ENCODE measurements around the gene LEPROT. TPM values are rescaled to one million over a fixed set of nuclear protein-coding genes. Genes with fewer than 3 reads are reported as not detected.

Gene LEPROT
- total and polyA plus RNA-seq, 2 experiments from 2014 or later = 22.9 to 24.9 TPM

DNA sequence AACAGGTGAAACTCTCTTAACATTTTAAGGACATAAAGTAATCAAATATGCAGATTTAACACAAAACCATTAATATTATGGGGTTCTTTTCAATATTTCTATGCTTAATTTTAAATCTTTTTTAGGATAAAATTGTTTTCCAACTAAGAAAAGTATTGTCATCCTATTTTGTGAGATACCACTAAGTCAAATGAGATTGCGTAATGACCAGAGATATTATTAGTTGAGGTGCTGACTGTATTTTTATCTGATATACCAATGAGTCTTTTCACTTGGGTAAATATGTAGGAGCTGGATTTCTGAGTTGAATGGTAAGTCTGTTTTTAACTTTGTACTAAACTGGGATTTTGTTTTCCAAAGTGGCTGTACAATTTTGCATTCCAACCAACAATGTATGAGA lies 25.4 kb downstream of the LEPROT start (continued):
- TF ChIP-seq, protein P1, sequence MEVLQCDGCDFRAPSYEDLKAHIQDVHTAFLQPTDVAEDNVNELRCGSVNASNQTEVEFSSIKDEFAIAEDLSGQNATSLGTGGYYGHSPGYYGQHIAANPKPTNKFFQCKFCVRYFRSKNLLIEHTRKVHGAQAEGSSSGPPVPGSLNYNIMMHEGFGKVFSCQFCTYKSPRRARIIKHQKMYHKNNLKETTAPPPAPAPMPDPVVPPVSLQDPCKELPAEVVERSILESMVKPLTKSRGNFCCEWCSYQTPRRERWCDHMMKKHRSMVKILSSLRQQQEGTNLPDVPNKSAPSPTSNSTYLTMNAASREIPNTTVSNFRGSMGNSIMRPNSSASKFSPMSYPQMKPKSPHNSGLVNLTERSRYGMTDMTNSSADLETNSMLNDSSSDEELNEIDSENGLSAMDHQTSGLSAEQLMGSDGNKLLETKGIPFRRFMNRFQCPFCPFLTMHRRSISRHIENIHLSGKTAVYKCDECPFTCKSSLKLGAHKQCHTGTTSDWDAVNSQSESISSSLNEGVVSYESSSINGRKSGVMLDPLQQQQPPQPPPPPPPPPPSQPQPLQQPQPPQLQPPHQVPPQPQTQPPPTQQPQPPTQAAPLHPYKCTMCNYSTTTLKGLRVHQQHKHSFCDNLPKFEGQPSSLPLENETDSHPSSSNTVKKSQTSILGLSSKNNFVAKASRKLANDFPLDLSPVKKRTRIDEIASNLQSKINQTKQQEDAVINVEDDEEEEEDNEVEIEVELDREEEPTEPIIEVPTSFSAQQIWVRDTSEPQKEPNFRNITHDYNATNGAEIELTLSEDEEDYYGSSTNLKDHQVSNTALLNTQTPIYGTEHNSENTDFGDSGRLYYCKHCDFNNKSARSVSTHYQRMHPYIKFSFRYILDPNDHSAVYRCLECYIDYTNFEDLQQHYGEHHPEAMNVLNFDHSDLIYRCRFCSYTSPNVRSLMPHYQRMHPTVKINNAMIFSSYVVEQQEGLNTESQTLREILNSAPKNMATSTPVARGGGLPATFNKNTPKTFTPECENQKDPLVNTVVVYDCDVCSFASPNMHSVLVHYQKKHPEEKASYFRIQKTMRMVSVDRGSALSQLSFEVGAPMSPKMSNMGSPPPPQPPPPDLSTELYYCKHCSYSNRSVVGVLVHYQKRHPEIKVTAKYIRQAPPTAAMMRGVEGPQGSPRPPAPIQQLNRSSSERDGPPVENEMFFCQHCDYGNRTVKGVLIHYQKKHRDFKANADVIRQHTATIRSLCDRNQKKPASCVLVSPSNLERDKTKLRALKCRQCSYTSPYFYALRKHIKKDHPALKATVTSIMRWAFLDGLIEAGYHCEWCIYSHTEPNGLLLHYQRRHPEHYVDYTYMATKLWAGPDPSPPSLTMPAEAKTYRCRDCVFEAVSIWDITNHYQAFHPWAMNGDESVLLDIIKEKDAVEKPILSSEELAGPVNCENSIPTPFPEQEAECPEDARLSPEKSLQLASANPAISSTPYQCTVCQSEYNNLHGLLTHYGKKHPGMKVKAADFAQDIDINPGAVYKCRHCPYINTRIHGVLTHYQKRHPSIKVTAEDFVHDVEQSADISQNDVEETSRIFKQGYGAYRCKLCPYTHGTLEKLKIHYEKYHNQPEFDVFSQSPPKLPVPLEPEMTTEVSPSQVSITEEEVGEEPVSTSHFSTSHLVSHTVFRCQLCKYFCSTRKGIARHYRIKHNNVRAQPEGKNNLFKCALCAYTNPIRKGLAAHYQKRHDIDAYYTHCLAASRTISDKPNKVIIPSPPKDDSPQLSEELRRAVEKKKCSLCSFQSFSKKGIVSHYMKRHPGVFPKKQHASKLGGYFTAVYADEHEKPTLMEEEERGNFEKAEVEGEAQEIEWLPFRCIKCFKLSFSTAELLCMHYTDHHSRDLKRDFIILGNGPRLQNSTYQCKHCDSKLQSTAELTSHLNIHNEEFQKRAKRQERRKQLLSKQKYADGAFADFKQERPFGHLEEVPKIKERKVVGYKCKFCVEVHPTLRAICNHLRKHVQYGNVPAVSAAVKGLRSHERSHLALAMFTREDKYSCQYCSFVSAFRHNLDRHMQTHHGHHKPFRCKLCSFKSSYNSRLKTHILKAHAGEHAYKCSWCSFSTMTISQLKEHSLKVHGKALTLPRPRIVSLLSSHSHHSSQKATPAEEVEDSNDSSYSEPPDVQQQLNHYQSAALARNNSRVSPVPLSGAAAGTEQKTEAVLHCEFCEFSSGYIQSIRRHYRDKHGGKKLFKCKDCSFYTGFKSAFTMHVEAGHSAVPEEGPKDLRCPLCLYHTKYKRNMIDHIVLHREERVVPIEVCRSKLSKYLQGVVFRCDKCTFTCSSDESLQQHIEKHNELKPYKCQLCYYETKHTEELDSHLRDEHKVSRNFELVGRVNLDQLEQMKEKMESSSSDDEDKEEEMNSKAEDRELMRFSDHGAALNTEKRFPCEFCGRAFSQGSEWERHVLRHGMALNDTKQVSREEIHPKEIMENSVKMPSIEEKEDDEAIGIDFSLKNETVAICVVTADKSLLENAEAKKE (CRISPR knock-in tag; IDR thresholded peaks at IDR 0.05) = no peak
- TF ChIP-seq NANOG (IDR thresholded peaks at IDR 0.05; ENCODE audit: borderline replicate concordance) = no peak
- TF ChIP-seq ZNF331 (CRISPR knock-in tag; IDR thresholded peaks at IDR 0.05; ENCODE audit: low read depth) = no peak
- TF ChIP-seq, protein P2, sequence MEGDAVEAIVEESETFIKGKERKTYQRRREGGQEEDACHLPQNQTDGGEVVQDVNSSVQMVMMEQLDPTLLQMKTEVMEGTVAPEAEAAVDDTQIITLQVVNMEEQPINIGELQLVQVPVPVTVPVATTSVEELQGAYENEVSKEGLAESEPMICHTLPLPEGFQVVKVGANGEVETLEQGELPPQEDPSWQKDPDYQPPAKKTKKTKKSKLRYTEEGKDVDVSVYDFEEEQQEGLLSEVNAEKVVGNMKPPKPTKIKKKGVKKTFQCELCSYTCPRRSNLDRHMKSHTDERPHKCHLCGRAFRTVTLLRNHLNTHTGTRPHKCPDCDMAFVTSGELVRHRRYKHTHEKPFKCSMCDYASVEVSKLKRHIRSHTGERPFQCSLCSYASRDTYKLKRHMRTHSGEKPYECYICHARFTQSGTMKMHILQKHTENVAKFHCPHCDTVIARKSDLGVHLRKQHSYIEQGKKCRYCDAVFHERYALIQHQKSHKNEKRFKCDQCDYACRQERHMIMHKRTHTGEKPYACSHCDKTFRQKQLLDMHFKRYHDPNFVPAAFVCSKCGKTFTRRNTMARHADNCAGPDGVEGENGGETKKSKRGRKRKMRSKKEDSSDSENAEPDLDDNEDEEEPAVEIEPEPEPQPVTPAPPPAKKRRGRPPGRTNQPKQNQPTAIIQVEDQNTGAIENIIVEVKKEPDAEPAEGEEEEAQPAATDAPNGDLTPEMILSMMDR (conservative IDR thresholded peaks at IDR 0.05; ENCODE audit: low read depth in 2 of 2) = no peak
- no peak for TF ChIP-seq STAT1 (IDR thresholded peaks at IDR 0.05; ENCODE audit: unreplicated experiment)
- no peak for TF ChIP-seq ZNF114 (CRISPR knock-in tag; IDR thresholded peaks at IDR 0.05)
- TF ChIP-seq EZH2 (IDR thresholded peaks at IDR 0.05; ENCODE audit: low read depth, unreplicated experiment) = no peak
- TF ChIP-seq CREB1 (CRISPR knock-in tag; IDR thresholded peaks at IDR 0.05; ENCODE audit: low read depth) = no peak
- TF ChIP-seq, protein P3, sequence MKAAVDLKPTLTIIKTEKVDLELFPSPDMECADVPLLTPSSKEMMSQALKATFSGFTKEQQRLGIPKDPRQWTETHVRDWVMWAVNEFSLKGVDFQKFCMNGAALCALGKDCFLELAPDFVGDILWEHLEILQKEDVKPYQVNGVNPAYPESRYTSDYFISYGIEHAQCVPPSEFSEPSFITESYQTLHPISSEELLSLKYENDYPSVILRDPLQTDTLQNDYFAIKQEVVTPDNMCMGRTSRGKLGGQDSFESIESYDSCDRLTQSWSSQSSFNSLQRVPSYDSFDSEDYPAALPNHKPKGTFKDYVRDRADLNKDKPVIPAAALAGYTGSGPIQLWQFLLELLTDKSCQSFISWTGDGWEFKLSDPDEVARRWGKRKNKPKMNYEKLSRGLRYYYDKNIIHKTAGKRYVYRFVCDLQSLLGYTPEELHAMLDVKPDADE (IDR thresholded peaks at IDR 0.05) = no peak
